COLO829 (cell line): ENCODE data around the gene WWTR1.

Source experiments
- DNase-seq: peaks from one replicate; pipeline ENCODE4 v3.0.0; 2012; ENCODE audit warnings: low spot score

WWTR1 gene

DNA sequence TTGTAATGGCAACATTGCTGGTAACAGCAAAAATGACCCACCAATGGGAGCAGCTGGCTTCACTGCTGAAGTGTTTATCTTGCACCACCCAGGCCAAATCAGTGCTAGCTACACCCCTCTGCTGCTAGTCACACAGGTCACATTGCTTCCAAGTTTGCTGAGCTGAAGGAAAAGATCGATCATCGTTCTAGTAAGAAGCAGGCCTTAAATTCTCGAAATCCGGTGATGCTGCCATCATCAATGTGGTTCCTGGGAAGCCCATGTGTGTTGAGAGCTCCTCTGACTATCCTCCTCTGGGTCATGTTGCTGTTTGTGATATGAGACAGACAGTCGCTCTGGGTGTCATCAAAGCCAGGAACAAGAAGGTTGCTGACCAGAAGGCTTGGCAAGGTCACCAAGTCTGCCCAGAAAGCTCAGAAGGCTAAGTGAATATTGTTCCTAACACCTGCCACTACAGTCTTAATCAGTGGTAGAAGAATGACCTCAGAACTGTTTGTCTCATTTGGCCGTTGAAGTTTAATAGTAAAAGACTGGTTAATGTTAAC is 162.2 kb downstream of the WWTR1 start:
- no peak for DNase-seq

- DNase-seq: peak; percentile 61
These were observed 162.9 kb downstream of the WWTR1 start for GRCh38 chr3:149494759-149495580.

GRCh38 chr3:149494022-149494758 is 163.6 kb downstream of the WWTR1 start:
- peak; percentile 90 for DNase-seq

DNA sequence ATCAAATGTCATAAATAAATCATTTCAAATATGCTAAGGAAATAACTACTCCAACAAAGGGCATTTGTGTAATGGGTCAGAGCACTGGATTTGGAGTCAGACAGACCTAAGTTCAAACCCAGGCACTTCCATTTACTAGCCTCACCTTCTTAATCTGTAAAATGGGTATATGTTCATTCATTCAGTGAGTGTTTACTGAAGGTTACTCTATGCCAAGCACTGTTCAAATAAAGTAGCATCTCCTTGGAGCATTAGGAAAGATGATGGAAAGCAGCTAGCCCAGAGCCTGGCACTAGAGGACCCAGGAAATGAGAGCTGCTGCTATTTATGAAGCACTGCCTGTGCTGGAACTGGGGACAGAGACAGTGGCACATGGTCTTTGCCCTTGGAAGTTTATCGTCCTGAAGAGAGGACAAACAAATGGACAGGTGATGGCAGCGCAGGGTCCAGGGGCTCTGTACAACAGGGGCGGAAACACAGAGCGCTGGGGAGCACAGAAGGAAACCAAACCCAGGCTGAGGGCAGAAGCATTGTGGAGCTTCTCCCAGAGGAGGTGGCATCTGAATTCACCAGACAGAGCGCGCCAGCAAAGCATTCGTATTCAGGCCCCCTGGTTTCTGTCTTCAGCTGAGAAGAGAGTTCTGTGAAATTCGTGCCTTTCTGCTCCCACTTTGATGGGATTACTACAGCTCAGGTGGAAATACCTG is 164.4 kb downstream of the WWTR1 start:
- DNase-seq: no peak

DNA sequence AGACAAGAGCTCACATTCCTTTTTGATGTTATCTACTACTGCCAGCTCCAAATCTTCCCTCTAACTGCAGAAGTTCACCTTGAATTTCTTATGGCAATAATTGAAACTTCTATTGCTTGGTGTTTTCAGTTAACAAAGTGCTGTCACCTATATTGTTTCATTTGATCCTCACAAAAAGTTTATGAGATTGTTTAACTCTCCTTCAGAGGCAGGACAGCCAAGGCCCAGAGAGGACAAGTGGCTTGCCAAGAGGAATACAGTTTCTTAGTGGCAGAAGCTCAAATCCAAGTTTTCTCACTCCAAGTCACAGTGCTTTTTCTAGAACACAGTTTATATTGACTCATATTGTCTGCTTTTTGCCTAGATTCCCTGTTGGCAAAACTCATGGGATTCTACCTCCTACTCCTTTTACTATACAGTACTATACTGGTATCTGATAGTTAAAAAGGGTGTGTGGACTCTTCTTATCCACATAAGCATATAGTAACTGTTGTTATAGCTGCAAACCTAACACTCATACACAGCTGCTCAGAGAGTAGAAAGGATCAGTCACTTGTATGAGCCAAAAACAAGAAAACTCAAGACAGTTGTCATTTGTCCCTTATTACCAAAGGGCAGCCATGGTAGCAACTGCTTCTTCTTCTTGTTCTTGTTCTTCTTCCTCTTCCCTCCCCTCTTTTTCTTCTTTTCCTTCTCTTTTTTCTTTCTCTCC is 167.4 kb downstream of the WWTR1 start:
- DNase-seq: no peak

- peak; percentile 57 for DNase-seq
These were observed 168.7 kb downstream of the WWTR1 start for GRCh38 chr3:149489060-149489690.

DNA sequence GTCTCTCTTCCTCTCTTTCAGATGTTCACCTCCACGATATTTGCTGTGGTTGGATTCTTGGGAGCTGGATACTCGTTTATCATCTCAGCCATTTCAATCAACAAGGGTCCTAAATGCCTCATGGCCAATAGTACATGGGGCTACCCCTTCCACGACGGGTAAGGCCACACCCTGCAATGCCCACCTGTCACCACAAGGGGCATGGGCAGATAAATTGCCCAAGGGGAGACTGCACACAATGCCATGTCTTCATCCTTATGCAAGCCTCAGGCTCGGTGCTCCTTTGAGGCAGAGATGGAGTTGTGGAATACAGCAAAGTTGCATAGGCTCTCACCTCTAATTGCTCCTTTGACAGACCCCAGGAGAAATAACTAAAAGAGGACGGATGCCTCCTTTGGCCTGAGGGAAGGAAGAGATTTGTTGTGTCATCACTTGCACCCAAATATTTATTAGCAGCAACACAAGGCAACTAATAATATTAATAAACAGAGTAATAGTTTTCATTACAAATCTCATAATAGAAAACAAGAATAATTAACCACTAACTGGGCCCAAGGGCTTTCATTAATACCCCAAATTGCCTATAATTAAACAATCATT is 170.1 kb downstream of the WWTR1 start:
- peak; percentile 39 for DNase-seq

DNA sequence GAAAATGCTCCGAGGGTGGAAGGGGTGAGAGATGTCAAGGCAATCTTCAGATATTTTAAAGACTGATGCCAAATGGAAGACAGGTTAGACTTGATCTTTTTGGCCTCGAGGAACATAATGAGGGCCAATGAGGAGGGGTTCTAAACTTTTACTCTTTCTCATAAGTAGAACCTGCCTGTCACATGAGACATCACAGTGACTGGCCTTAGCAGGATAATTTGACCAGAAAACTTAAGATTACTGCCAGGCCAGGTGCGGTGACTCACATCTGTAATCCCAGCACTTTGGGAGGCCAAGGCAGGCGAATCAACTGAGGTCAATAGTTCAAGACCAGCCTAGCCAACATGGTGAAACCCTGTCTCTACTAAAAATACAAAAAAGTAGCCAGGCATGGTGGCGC is 171.1 kb downstream of the WWTR1 start:
- DNase-seq: no peak

- no peak for DNase-seq
These were observed 176.3 kb downstream of the WWTR1 start for GRCh38 chr3:149481491-149481890.

DNA sequence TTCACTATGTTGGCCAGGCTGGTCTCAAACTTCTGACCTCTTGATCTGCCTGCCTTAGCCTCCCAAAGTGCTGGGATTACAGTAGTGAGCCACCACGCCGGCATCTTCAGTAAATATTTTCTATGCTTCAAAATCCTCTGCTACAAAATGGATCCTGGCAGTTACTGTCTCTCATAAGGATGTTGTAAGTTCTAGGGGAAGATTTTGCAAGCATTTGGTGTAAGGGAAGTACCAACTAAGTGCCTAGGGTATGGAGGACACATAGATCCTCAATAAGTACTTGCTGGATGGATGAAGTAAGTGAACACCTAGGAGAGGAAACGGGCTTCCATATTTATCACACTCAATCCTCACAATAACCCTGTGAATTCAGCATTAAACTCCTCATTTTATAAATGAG is 176.8 kb downstream of the WWTR1 start:
- no peak for DNase-seq

- peak; percentile 81 for DNase-seq
These were observed 177.4 kb downstream of the WWTR1 start for GRCh38 chr3:149480326-149481017.

GRCh38 chr3:149479621-149480325 is 178.1 kb downstream of the WWTR1 start:
- DNase-seq: no peak

- no peak for DNase-seq
These were observed 181.6 kb downstream of the WWTR1 start for GRCh38 chr3:149476225-149476624.

GRCh38 chr3:149475451-149476060 is 182.3 kb downstream of the WWTR1 start:
- DNase-seq: no peak

- DNase-seq: no peak
These were observed 183.5 kb downstream of the WWTR1 start, which contains the start of gene TM4SF4 for GRCh38 chr3:149474250-149474817. TSS of gene TM4SF4 (plus strand) at chr3:149474697. CDS start at chr3:149474878, 181 bp downstream.

- no peak for DNase-seq
These were observed 184.2 kb downstream of the WWTR1 start for GRCh38 chr3:149473357-149474249.

DNA sequence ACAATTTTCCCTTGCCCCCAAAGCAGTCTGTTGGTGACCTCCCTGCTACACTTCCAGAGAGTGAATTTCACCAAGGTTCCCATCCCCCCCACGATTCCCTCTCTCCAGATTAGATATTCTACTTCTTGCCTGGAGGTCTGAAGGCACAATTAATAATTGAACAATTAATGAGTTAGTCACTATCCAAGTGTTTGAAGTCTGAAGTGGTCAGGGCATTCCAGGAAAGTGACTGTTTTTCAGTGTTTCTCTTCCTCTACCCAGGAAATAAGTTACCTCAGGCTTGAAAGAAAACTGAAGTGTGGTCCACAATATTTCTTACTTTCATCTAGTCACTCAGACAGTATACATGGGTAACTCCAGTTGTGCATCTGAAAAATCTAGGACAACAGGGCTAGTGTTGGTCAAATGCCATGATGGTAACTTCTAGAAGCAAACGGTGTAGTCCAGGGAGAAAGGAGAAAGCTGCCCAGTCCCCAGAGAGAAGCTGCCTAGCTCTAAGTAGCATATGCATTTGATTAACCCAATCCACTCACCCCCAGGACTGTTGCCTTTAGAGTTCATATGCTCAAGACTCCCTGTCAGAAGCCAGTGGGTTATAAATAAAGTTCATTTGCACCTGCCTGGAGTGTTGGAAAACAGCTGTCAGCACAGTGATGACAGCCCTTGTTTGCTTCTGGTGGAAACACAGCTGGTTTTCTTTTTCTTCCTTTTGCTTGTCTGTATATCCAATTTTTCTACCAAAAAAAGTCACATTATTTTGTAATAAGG is 185.6 kb downstream of the WWTR1 start:
- peak; percentile 53 for DNase-seq
